HEK293 (cell line): ENCODE data around the gene VWA5A.

Experiments
- CTCF ChIP-seq: fragments of 450-650 bp; formaldehyde crosslinking; IDR thresholded peaks from 2 replicates; pipeline ENCODE4 v1.5.1; 2016; ENCODE audit warnings: missing biosample characterization, missing genetic modification characterization
- GLI4 ChIP-seq: fragments of 450-650 bp; formaldehyde crosslinking; IDR thresholded peaks from 2 replicates; pipeline ENCODE4 v1.5.1; 2016; ENCODE audit warnings: missing biosample characterization, missing genetic modification characterization
- ZFP41 ChIP-seq: fragments of 450-650 bp; formaldehyde crosslinking; IDR thresholded peaks from 2 replicates; pipeline ENCODE4 v1.5.1; 2016; ENCODE audit warnings: missing biosample characterization, missing genetic modification characterization, borderline replicate concordance
- ZNF114 ChIP-seq: fragments of 450-650 bp; formaldehyde crosslinking; IDR thresholded peaks from 2 replicates; pipeline ENCODE4 v1.5.0; 2017; ENCODE audit warnings: missing biosample characterization, missing genetic modification characterization
- ZNF155 ChIP-seq: fragments of 450-650 bp; formaldehyde crosslinking; IDR thresholded peaks from 2 replicates; pipeline ENCODE4 v1.5.1; 2016; ENCODE audit warnings: missing biosample characterization, missing genetic modification characterization
- ZNF324 ChIP-seq: fragments of 450-650 bp; formaldehyde crosslinking; IDR thresholded peaks from 2 replicates; pipeline ENCODE4 v1.5.1; 2016; ENCODE audit warnings: missing biosample characterization, missing genetic modification characterization
- ZNF404 ChIP-seq: fragments of 450-650 bp; formaldehyde crosslinking; IDR thresholded peaks from 2 replicates; pipeline ENCODE4 v1.5.1; 2017; ENCODE audit warnings: missing biosample characterization, missing genetic modification characterization
- ZNF473 ChIP-seq: fragments of 450-650 bp; formaldehyde crosslinking; IDR thresholded peaks from 2 replicates; pipeline ENCODE4 v1.5.1; 2017; ENCODE audit warnings: missing biosample characterization, missing genetic modification characterization
- ZNF639 ChIP-seq: fragments of 450-650 bp; formaldehyde crosslinking; IDR thresholded peaks from 2 replicates; pipeline ENCODE4 v1.5.1; 2016; ENCODE audit warnings: missing biosample characterization, missing genetic modification characterization
- TF ChIP-seq, protein P1 (sequence below): fragments of 450-650 bp; formaldehyde crosslinking; conservative IDR thresholded peaks from 2 replicates; pipeline ENCODE4 v1.5.1; 2016; ENCODE audit warnings: low read depth, missing biosample characterization, missing genetic modification characterization
- TF ChIP-seq, protein P2 (sequence below): fragments of 450-650 bp; formaldehyde crosslinking; IDR thresholded peaks from 2 replicates; pipeline ENCODE4 v1.5.1; 2016; ENCODE audit warnings: missing biosample characterization, missing genetic modification characterization, low read depth
- TF ChIP-seq, protein P3 (sequence below): fragments of 450-650 bp; formaldehyde crosslinking; IDR thresholded peaks from 2 replicates; pipeline ENCODE4 v1.5.1; 2017; ENCODE audit warnings: missing biosample characterization, missing genetic modification characterization
- TF ChIP-seq, protein P4 (sequence below): fragments of 450-650 bp; formaldehyde crosslinking; IDR thresholded peaks from 2 replicates; pipeline ENCODE4 v1.5.1; 2016; ENCODE audit warnings: missing biosample characterization, missing genetic modification characterization

- TF ChIP-seq, protein P1, sequence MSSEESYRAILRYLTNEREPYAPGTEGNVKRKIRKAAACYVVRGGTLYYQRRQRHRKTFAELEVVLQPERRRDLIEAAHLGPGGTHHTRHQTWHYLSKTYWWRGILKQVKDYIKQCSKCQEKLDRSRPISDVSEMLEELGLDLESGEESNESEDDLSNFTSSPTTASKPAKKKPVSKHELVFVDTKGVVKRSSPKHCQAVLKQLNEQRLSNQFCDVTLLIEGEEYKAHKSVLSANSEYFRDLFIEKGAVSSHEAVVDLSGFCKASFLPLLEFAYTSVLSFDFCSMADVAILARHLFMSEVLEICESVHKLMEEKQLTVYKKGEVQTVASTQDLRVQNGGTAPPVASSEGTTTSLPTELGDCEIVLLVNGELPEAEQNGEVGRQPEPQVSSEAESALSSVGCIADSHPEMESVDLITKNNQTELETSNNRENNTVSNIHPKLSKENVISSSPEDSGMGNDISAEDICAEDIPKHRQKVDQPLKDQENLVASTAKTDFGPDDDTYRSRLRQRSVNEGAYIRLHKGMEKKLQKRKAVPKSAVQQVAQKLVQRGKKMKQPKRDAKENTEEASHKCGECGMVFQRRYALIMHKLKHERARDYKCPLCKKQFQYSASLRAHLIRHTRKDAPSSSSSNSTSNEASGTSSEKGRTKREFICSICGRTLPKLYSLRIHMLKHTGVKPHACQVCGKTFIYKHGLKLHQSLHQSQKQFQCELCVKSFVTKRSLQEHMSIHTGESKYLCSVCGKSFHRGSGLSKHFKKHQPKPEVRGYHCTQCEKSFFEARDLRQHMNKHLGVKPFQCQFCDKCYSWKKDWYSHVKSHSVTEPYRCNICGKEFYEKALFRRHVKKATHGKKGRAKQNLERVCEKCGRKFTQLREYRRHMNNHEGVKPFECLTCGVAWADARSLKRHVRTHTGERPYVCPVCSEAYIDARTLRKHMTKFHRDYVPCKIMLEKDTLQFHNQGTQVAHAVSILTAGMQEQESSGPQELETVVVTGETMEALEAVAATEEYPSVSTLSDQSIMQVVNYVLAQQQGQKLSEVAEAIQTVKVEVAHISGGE (tag by site-specific recombination): no peak
- TF ChIP-seq ZNF155 (tag by site-specific recombination): no peak
- no peak for TF ChIP-seq CTCF
- TF ChIP-seq, protein P2, sequence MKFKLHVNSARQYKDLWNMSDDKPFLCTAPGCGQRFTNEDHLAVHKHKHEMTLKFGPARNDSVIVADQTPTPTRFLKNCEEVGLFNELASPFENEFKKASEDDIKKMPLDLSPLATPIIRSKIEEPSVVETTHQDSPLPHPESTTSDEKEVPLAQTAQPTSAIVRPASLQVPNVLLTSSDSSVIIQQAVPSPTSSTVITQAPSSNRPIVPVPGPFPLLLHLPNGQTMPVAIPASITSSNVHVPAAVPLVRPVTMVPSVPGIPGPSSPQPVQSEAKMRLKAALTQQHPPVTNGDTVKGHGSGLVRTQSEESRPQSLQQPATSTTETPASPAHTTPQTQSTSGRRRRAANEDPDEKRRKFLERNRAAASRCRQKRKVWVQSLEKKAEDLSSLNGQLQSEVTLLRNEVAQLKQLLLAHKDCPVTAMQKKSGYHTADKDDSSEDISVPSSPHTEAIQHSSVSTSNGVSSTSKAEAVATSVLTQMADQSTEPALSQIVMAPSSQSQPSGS (tag by site-specific recombination): no peak
- TF ChIP-seq ZNF114 (tag by site-specific recombination): no peak
- TF ChIP-seq ZNF324: no peak
- no peak for TF ChIP-seq ZNF639 (tag by site-specific recombination)
- TF ChIP-seq ZFP41 (tag by site-specific recombination): no peak
- TF ChIP-seq, protein P3, sequence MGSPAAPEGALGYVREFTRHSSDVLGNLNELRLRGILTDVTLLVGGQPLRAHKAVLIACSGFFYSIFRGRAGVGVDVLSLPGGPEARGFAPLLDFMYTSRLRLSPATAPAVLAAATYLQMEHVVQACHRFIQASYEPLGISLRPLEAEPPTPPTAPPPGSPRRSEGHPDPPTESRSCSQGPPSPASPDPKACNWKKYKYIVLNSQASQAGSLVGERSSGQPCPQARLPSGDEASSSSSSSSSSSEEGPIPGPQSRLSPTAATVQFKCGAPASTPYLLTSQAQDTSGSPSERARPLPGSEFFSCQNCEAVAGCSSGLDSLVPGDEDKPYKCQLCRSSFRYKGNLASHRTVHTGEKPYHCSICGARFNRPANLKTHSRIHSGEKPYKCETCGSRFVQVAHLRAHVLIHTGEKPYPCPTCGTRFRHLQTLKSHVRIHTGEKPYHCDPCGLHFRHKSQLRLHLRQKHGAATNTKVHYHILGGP: no peak
- TF ChIP-seq ZNF404: no peak
- no peak for TF ChIP-seq ZNF473 (tag by site-specific recombination)
- TF ChIP-seq, protein P4, sequence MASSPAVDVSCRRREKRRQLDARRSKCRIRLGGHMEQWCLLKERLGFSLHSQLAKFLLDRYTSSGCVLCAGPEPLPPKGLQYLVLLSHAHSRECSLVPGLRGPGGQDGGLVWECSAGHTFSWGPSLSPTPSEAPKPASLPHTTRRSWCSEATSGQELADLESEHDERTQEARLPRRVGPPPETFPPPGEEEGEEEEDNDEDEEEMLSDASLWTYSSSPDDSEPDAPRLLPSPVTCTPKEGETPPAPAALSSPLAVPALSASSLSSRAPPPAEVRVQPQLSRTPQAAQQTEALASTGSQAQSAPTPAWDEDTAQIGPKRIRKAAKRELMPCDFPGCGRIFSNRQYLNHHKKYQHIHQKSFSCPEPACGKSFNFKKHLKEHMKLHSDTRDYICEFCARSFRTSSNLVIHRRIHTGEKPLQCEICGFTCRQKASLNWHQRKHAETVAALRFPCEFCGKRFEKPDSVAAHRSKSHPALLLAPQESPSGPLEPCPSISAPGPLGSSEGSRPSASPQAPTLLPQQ: no peak
- no peak for TF ChIP-seq GLI4
Measured at GRCh38 chr11:124090996-124091395, 24.3 kb upstream of the VWA5A start.
